Endothelial cell of umbilical vein (primary cell): ENCODE results near the gene HDAC3.

Source experiments
- EZH2 ChIP-seq: IDR thresholded peaks from 2 replicates; pipeline ENCODE4 v1.6.1; 2012; ENCODE audit warnings: borderline replicate concordance, low read depth, mild to moderate bottlenecking, moderate library complexity, low read length, inconsistent platforms; ENCODE audit not compliant: severe bottlenecking
- TF ChIP-seq, protein P1 (sequence below), 2 donors: IDR thresholded peaks; 1 replicate in 1 of 2; 2 replicates in 1 of 2; pipeline ENCODE4 v1.5.1; 2011; ENCODE audit warnings: low read length in 2 of 2, mild to moderate bottlenecking in 2 of 2, moderate library complexity in 2 of 2, control low read depth in 1 of 2, inconsistent platforms in 1 of 2, low read depth in 1 of 2; ENCODE audit not compliant: insufficient read depth in 1 of 2; ENCODE audit errors: extremely low read depth in 1 of 2

DNA sequence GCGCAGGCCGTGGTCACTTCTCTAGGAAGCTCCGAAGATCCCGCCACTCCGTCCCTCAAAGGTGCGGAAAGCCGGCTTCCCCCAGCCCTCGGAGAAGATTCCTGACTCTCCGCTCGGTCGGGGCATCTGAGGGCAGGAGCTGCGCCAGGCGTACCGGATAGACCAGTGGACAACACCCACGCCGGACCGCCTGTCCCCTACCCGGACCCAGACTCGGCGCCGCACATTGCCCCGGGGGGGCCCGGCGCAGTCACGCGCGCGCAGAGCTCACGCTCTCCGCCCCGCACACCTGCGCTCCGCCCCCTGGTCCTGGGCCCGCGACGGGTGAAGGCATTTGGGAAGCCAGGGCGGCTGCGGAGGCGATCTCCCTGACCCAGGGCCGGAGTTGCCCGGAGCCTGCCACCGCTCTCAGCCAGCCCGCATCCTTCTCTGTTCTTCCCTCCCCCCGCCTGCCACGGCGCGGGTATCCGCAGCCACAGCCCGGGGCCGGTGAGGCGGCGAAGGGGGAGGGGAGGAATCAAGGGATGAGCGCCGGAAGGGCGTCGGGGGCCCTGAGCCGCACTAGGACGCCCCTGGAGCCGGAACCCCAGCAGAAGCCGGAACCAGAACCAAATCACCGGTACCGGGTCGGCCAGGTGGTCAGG, 596 bp upstream of the HDAC3 start:
- TF ChIP-seq, protein P1, sequence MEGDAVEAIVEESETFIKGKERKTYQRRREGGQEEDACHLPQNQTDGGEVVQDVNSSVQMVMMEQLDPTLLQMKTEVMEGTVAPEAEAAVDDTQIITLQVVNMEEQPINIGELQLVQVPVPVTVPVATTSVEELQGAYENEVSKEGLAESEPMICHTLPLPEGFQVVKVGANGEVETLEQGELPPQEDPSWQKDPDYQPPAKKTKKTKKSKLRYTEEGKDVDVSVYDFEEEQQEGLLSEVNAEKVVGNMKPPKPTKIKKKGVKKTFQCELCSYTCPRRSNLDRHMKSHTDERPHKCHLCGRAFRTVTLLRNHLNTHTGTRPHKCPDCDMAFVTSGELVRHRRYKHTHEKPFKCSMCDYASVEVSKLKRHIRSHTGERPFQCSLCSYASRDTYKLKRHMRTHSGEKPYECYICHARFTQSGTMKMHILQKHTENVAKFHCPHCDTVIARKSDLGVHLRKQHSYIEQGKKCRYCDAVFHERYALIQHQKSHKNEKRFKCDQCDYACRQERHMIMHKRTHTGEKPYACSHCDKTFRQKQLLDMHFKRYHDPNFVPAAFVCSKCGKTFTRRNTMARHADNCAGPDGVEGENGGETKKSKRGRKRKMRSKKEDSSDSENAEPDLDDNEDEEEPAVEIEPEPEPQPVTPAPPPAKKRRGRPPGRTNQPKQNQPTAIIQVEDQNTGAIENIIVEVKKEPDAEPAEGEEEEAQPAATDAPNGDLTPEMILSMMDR (IDR thresholded peaks at IDR 0.05; ENCODE audit: extremely low read depth in 1 of 2, insufficient read depth in 1 of 2, low read depth in 1 of 2, low read length in 2 of 2) = no peak
- no peak for TF ChIP-seq EZH2
